ENCODE measurements around the gene HIVEP1.
"Not testable (repeated sequence)": the region's sequence is repeated elsewhere in the genome, so short reads cannot be mapped to it uniquely, and the experiment has no call there.

Gene HIVEP1

DNA sequence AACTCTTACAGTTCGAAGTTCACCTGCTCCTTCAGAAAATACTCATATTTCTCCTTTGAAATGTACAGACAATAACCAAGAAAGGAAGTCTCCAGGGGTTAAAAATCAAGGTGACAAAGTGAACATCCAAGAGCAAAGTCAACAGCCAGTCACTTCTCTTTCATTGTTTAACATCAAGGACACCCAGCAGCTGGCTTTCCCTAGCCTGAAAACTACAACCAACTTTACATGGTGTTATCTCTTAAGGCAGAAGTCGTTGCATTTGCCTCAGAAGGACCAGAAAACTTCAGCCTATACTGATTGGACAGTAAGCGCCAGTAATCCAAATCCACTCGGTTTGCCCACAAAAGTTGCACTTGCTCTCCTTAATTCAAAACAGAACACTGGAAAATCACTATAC, 113.3 kb downstream of the HIVEP1 start:
- no peak for DNase-seq

DNA sequence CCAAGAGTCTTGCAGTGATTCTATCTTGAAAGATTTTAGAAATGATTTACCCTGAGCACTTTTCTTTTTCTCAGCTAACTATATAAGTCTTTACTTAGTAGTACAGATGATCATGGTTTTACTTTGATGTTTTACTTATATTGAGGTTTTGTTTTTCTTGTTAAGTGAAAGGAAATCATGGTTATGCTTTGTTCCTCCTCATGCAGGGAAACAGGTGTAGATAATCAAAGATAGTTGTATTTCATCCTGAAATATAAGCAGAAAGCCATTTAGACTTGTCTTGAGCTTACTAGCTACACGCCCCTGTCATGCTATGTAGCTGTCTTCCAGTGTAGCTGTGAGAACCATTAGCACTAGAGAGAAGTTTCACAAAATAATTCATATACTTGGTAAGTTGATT, 113.9 kb downstream of the HIVEP1 start:
- DNase-seq: no peak

DNA sequence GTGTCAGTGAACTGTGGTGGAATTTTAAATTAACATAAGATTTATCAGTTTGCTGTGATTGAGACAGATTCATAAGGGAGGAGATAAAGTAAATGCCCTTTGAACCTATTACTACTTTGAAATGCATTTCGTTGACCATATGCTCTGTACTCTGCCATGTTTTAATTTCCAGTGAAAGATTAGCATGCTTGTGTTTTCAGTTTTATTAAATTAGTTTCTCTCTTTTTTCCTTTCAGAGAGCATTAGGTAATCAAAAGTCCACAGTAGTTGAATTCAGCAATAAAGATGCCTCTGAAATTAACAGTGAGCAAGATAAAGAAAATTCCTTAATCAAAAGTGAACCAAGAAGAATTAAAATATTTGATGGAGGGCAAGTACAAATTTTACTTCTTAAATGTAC, 117.4 kb downstream of the HIVEP1 start:
- no peak for DNase-seq

DNA sequence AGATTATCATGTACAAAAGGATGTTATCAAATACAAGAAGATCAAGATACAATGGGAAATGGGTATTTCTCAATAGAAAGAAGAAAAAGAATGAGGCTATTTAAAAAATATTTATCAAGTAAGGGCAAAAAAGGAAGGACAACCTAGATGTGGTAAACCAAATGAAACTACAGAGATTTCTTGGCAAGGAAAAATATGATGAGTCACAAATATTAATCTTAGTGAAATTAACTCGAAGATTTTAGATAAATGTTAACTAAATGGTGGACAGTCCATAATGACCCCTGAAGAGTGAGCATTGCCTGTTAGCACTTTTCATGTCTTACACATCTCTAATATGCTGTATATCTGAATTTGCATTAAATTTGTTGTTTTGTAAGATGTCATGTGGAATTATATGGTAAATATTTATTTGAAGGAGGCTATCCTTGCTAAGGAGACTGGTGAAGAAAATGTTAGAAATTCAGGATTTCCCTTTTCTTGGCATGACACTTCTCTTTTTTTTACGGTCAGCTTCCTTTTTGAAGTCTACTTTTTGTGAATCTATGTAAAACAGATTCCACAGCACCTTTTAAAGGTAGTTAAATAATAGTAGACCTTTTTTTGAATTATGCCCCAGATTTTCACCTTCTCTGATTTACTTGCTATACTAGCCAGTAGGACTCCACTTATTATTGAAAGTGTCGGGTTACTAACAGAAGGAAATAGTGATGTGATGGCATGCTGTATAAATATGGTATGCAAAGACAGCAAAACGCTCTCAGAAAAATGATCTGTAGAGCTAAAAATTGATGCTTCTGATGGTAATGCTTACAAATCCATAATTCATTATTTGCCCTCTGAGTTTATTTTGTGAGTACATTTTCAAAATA, 120.5 kb downstream of the HIVEP1 start:
- no peak for DNase-seq

DNA sequence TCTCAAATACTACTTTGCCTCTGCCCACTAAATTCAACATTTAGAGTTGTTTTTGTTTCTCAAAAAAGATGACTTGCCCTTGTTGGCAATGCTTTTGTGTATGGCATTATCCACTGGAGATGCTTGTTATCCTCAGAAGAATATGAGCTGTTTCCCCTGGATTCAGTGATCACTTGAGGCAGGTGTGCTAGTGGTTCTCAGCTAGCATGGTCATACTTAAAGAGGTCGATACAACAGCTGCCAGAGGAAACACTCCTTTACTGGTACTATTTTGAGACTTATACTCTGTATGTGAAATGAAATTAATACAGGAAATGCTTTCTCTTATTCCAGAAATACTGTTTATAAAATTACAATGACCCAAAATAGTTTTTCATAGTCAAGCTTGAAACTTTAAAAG, 122.5 kb downstream of the HIVEP1 start:
- DNase-seq: no peak

DNA sequence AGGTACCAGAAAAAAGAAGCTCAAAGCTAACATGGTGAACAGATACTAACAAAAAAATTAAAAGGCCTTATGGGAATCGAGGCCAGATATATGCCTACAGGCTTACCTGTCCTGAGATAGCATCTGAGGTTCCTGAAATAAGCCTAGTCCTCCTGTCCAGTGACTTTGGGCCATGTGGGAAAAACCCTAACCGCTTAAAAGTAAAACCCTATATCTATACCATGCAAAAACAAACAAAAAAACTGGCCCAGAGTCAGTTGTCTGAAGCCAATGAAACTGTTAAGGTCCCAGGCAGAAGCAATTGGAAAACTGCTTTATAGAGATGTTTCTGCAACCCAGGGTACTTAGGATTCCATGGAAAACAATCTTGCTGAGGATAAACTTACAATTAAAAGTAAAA, 122.9 kb downstream of the HIVEP1 start:
- DNase-seq: no peak

DNA sequence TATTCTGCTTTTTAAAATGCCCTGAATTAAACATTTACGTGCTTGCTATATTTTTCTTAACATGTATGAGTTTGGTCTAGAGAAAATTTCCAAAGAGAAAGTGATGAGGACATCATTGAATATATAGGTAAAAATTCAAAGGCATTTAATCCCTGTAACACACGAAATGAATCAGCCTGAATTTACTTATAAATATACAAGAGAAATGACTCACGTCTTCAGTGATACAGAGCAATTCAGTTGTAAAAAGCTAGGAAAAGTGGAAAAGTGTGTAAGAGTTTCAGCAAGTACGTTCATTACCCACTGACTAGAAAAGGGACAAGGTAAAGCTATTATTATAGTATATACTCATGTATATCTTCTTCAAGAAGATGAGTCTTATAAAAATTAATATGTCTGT, 124.8 kb downstream of the HIVEP1 start:
- DNase-seq: no peak

DNA sequence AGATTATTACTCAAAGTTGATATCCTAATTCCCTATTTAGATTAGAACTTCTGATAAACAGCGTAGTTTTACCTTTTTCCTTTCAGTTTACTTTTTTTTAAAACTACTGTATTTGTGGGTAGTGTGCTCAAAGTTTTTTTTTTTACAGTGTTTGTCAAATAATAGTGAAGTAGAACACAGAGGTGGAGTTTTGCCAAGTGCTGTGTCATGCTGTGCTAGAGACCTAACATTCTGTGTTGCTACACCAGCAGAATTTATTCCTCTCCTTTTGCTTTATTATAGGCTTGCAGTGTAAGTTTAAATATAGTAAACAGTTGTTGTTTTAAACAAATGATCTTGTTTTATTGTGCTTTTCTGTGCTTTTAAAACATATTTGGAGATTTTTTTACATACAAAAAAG, 125.4 kb downstream of the HIVEP1 start:
- no peak for DNase-seq

DNA sequence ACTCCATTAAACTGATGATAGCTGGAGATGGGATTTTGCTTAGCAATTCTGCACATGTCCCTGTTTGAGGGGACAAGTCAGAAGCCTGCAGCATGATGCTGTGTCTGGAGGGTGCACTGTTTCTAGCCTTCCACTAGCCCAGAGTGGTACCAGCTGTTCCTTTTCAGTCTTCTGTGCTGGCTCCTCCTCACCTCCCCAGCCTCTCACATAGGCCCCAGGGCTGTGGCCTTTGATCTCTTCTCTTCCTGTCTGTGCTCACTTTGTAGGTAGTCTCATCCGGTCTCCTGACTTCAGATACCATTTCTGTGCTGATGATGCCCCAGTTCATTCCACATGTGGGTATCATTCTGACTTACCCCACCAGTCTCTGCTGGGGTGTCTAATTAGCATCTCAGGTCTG, 126.3 kb downstream of the HIVEP1 start:
- DNase-seq: no peak

DNA sequence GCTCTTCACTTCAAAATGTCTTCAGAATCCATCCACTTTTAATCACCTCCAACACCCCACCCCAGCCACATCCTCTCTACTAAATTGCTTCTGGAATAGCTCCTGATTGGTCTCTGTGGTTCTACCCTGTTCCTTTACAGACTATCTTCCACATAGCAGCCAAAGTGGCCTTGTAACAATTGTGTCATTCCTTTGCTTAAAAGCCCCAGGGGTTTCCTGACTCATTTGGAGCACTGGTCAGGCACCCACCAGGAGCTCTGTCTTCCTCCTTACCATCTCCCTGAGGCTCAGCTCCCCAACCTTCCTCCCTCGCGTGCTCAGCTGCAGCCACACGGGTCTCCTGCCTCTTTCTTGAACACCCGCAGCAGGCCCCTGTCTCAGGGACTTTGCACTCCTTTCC, 126.8 kb downstream of the HIVEP1 start:
- no peak for DNase-seq

DNA sequence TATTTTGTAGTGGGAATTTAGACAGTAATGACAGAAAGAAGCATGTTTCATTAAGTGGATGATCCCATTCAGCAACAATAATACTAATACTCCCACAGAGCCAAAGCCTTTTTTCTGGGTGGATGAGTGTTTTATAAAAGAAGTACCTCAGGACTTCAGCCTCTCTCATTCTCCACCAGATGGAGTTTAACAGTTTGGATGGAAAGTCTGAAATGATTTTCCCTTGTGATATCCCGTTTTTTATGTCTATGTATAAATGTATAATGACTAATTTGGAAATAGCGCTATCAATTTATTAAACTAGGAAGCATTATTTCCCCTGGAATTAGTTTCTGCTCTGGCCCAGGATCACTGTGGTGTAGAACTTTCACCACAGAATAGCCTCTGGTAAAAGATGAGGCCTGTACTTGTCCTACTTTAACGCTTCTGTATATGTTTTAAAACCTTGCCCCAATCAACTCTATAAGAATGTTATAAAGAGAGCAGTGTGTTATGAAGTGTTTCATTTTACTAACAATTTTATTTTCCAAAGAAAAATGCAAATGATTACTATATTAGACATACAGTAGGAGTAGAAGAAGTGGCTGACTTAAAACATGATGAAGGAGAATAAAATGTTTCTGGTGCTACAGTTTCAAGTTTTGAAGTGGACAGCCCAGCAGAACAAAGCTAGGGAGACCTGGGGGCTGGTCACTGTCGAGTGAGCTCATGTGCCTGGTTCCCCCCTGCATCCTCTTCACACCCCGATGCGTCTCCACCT, 135.6 kb downstream of the HIVEP1 start:
- DNase-seq: no peak

DNA sequence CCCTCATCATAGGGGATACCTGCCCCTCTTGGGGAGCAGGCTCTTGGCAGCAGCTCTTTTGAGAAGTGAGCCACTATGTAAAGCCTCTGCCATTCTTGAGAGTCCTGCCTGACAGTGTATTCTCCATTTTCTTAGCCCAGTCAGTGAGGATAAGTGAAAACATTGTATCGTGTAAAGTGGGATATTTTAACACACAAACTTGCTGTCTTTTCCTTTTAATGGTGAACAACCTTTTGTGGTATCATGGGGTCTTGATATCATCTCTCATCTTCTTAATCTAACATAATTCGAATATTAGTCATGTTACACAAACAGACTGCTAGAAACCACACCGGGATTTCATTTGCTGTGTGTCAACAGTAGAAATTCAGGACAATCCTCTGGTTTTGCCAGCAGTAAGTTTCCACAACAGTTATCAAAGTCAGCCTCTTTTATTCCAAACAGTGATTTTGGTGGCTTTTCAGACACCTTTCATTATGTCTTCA, 136.2 kb downstream of the HIVEP1 start:
- DNase-seq: no peak

DNA sequence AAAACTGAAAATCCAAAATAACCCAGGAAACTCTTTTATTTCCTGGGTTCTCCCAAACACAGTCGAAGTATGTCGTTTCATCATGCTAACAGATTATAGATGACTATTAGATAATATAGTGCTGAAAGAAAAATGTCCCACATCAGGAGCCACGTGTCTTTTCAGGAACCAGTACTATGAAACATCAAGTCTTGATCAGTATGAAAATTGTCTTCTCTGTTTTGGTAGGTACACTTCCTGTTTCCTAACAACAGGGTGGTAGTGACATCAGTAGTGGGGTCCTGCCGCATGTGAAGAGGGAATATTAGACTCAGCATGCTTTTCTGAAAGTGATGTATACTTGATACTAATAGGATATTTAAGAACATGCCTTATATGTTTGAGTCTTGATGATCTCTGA, 136.7 kb downstream of the HIVEP1 start:
- no peak for DNase-seq

DNA sequence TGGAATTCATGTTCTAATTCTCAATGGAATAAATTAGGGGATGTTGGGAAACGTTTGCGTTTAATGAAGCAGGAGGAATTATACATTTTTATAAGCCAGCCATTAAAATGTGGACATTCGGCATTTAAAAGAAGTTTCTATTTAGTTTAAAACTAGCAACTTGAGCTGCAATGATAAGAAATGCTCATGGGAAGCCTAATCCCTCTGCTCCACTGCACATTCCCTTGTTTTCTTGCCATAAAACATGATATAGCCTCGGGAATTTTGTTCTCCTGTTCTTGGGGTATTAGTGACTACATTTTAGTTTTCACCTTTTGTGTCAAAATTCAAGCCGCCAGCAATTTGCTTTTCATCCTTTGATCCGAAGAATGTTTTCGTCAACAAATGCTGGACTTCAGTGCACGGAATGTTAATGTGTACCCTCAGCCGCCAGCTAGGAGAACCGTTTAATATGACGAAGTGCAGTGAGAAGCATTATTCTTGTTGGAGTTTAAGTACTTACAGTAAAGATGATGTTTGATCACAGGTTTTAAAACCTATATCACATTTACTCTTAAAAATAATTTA, 137.9 kb downstream of the HIVEP1 start:
- DNase-seq: no peak

DNA sequence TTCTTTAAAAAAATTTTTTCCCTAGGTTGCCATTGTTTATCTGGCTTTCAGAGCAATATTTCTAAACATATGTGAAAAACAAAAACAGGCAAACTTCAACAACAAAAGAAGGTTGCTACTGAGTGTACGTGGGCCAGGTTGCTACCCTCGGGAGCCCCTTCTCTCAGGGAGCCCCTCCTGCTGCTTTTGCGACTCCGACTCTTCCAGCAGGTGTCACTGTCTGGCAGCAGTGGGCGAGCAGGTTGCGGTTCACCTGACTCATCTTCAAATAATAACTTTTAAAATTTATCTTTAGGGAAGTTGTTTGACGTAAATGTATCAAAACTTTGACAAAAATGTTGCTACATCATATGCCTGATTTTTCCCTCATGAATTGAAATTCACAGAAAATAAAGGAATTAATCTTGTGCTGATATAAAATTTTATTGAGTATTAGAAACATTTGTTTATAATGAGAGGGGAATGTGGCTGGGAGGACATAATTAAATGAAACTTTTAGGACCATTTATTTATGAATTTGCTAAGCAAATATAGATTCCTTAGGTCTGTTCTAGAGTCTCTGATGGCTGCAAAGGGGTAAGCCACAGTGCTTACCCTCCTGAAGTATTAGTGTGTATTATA, 138.8 kb downstream of the HIVEP1 start:
- DNase-seq: peak in 1 of 2 experiments; percentile 59

DNA sequence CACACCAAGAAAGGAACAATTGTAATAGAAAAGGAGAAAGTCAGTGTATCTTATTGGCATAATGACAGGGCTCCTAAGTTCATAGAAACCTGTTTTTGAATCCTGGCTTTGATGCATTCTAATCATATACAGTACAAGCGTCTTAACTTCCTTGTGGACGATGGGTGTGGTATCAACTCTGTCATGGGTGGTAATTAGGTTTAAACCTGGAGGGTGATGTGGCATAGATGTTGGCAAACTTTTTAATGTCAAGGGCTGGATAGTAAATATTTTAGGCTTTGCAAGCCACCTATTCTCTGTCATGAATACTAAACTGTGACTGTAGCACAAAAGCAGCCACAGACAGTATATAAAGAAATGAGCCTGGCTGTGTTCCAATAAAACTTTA, 139.3 kb downstream of the HIVEP1 start:
- DNase-seq: no peak

DNA sequence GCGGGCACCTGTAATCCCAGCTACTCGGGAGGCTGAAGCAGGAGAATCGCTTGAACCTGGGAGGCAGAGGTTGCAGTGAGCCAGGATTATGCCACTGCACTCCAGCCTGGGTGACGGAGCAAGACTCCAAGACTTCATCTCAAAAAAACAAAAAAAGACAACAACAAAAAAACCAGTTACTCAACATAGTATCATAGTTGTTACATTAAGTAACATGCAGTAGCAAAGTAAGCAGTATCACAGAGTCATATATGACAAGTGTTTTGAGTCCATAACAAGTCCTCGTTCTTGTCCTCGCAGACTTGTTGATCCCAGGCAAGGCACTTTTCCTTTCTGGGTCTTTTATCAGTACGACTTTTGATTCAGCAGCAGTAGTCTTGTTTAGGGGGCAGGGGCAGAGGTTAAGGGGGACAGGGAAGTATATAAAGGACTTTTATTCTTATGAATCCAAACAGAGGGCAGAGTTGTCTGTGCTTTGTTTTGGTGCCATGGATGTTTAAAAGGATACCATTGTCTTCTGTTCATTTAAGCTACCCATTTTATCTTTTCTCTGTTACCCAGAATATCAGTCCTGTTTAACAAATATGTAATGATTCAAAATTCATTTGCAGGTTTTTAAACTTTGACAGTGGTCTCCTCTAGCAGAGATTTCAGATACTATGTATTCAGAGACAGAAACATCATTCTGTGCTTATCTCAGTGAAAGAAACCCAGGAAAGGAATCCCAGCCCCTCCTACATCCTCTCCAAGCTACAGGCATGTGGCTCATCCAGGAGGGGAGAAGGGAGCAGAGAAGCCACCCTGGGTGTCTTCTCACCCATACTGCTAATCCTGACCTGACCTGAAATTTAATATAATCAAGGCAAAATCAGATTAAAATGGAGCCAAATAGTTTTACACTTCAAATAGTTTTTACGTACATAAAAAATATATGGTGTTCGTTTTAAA, 140.2 kb downstream of the HIVEP1 start:
- DNase-seq: no peak

DNA sequence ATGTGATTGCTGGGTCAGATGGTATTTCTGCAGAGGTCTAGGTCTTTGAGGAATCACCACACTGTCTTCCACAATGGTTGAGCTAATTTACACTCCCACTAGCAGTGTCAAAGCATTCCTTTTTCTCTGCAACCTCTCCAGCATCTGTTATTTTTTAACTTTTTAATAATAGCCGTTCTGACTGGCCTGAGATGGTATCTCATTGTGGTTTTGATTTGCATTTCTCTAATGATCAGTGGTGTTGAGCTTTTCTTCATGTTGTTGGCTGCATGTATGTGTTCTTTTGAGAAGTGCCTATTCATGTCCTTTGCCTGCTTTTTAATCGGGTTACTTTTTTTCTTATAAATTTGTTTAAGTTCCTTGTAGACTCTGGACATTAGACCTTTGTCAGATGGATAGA, 143.7 kb downstream of the HIVEP1 start:
- DNase-seq: not testable (repeated sequence)

DNA sequence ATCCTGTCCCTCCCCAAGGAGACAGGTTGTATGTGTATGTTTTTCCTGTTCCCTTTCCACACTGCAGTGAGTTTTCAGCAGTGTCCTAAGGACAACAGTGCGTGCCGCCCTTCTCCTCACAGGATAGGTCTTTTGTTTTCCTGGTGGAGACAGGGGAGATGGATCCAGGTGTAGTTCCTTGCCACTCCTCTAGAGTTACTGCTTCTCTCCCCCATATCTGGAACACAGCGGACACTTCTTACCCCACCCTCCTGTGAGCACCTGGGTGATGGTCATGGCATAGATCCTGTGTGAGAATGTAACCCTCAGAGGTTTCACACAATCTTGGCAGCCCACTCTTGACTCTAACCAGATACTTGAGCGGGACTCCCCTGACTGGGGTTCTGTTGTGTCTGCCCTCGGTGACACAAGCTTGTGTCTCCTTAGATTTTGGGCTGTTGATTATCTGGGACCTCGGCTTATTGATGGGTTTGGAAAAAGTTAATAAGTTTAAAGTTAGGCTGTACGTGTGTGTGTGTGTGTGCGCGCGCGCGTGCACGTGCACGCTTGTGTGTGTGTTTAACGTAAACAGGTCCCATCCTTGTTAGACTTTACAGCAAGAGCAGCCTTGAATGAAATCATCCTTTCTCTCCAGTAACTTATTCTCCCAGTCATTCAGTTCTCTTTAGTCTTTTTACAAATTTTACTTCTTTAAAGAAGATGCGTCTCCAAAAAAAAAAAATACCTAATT, 146.7 kb downstream of the HIVEP1 start:
- no peak for DNase-seq

DNA sequence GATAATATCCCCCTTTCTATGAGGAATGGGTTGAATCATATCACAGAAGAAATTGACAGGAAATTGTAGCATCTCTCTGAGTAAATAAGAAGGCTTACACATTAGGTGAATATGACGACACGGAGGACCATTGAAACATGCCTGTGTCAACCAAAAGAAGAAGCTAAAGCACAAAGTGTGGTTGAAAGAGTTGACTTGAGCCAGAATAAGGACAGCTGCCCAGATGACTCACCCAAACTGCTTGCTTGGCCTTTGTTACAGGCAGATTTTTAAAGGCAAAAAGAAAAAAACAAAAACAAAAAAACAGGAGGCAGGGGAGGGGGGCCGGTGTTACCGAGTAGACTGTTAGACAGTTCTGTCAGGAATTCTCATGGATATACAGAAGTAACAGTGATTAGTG, 148.2 kb downstream of the HIVEP1 start:
- DNase-seq: no peak

DNA sequence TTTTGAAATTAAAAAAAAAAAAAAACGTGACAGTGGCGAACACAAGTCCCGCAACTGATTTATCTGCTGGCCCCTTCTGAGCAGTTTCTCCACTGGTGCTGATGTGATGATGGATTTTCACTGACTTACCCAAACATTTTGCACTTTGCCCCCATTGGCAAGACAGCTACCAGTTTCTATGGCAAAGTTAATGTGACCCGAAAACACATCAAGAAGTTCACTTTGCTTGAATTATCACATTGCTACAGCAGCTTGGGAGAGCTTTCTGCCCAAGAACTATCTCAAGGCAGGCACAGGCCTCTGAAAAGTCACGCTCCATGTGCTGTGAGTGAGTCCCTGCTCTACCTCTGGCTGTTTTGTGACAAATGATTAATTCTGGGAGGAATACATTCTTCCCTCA, 150.1 kb downstream of the HIVEP1 start:
- no peak for DNase-seq

DNA sequence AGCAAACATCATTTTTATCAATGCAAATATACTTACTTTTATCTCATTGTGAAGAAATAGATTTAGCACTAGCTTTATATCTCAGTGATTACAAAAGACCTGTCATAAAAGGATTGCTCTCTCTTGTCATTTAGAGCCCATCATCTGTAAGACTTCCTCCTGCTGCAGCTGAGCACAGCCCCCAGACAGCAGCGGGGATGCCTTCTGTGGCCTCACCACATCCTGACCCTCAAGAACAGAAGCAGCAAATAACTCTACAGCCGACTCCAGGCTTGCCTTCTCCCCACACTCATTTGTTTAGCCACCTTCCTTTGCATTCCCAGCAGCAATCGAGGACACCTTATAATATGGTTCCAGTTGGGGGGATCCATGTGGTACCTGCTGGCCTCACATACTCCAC, 151.0 kb downstream of the HIVEP1 start:
- no peak for DNase-seq
